Body of pancreas (tissue), 4 donors: Measurements from ENCODE around the gene NTRK2.

ENCODE experiments used
- POLR2A ChIP-seq, 3 donors: fragments of 450-650 bp; IDR thresholded peaks; one replicate each; pipeline ENCODE4 v1.6.1; 2016; ENCODE audit warnings: antibody characterized with exemption in 3 of 3, mild to moderate bottlenecking in 2 of 3
- TF ChIP-seq, protein P1 (sequence below), 7 experiments: fragments of 450-650 bp in 4 of 7; fragments of 200-600 bp in 3 of 7; sonication (generic) in 3 of 7; IDR thresholded peaks; one replicate each; pipeline ENCODE4 v1.5.1; 2016 to 2019; ENCODE audit warnings: antibody characterized with exemption in 7 of 7

DNA sequence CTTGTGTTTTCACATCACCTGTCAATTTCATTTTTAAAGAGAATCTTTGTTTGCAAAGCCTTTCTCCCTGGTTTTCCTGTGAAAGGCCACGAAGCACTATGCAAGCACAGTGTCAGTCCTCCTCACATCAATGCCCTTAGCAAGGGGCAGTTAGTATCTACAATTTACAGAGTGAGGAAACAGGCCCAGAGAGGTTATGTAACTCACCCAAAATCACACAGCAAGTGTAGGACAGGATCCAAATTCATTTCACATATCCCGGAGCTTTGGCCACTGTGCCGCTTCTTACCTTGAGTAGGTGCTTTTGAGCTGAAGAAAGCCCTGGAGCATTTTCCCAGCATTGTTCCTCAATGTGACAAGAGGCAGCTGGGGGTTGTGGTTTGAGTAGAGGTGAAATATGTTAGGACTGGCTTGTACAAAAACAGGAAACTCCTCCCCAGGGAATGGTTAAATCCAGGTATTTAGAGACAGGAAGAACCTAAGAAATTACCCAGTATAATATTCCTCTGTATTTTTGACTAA lies 283.8 kb downstream of the NTRK2 start:
- TF ChIP-seq POLR2A (IDR thresholded peaks at IDR 0.05), result no peak
- TF ChIP-seq, protein P1, sequence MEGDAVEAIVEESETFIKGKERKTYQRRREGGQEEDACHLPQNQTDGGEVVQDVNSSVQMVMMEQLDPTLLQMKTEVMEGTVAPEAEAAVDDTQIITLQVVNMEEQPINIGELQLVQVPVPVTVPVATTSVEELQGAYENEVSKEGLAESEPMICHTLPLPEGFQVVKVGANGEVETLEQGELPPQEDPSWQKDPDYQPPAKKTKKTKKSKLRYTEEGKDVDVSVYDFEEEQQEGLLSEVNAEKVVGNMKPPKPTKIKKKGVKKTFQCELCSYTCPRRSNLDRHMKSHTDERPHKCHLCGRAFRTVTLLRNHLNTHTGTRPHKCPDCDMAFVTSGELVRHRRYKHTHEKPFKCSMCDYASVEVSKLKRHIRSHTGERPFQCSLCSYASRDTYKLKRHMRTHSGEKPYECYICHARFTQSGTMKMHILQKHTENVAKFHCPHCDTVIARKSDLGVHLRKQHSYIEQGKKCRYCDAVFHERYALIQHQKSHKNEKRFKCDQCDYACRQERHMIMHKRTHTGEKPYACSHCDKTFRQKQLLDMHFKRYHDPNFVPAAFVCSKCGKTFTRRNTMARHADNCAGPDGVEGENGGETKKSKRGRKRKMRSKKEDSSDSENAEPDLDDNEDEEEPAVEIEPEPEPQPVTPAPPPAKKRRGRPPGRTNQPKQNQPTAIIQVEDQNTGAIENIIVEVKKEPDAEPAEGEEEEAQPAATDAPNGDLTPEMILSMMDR (IDR thresholded peaks at IDR 0.05), result no peak
